Vagina (tissue), 2 donors: ENCODE data around the gene F12.

Experiments used
- POLR2AphosphoS5 ChIP-seq, 2 donors: sonication (generic); formaldehyde crosslinking; IDR thresholded peaks; one replicate each; pipeline ENCODE4 v1.9.0; 2017; ENCODE audit warnings: antibody characterized with exemption in 2 of 2, mild to moderate bottlenecking in 2 of 2, low read depth in 1 of 2; ENCODE audit not compliant: insufficient read depth in 1 of 2
- TF ChIP-seq, protein P1 (sequence below), 3 experiments: fragments of 450-650 bp in 2 of 3; fragments of 200-600 bp in 1 of 3; sonication (generic) in 1 of 3; IDR thresholded peaks; one replicate each; pipeline ENCODE4 v1.5.1; 2017 to 2019; ENCODE audit warnings: antibody characterized with exemption in 3 of 3, mild to moderate bottlenecking in 2 of 3, moderate library complexity in 2 of 3

DNA sequence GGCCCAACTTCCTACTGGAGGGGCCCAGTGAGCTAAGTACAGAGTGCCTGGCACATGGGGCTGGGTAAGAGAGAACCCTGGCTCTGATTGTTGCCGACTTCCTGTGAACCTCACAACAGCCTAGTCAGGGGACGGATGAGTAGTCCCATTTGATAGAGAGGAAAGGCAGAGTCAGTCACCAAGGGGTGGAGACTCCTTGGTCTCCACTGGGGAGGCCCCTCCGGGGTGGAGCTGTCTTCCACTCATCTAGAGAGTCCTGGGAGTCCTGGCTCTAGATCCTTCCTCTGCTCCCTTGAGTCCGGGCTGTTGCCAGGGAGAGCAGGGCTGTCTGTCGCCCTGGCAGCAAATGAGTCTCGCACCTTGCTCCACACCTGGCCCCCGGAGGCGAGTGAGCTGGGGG, 25.1 kb upstream of the F12 start:
- TF ChIP-seq, protein P1, sequence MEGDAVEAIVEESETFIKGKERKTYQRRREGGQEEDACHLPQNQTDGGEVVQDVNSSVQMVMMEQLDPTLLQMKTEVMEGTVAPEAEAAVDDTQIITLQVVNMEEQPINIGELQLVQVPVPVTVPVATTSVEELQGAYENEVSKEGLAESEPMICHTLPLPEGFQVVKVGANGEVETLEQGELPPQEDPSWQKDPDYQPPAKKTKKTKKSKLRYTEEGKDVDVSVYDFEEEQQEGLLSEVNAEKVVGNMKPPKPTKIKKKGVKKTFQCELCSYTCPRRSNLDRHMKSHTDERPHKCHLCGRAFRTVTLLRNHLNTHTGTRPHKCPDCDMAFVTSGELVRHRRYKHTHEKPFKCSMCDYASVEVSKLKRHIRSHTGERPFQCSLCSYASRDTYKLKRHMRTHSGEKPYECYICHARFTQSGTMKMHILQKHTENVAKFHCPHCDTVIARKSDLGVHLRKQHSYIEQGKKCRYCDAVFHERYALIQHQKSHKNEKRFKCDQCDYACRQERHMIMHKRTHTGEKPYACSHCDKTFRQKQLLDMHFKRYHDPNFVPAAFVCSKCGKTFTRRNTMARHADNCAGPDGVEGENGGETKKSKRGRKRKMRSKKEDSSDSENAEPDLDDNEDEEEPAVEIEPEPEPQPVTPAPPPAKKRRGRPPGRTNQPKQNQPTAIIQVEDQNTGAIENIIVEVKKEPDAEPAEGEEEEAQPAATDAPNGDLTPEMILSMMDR (IDR thresholded peaks at IDR 0.05) = no peak
- TF ChIP-seq POLR2AphosphoS5 (IDR thresholded peaks at IDR 0.05; ENCODE audit: insufficient read depth in 1 of 2, low read depth in 1 of 2) = no peak
